OCI-LY7 (cell line): Measurements from ENCODE around the gene ARHGEF1.

Experiments
- EZH2phosphoT487 ChIP-seq: fragments of 200-600 bp; sonication (generic); IDR thresholded peaks from 2 replicates; pipeline ENCODE4 v1.6.1; 2018; ENCODE audit warnings: low read depth, borderline replicate concordance, mild to moderate bottlenecking, mixed run types, antibody characterized with exemption, low read length, moderate library complexity, mixed read lengths
- TF ChIP-seq, protein P1 (sequence below): fragments of 200-600 bp; sonication (generic); conservative IDR thresholded peaks from 2 replicates; pipeline ENCODE4 v1.5.1; 2014; ENCODE audit warnings: mild to moderate bottlenecking, antibody characterized with exemption, low read length, moderate library complexity, mixed read lengths

DNA sequence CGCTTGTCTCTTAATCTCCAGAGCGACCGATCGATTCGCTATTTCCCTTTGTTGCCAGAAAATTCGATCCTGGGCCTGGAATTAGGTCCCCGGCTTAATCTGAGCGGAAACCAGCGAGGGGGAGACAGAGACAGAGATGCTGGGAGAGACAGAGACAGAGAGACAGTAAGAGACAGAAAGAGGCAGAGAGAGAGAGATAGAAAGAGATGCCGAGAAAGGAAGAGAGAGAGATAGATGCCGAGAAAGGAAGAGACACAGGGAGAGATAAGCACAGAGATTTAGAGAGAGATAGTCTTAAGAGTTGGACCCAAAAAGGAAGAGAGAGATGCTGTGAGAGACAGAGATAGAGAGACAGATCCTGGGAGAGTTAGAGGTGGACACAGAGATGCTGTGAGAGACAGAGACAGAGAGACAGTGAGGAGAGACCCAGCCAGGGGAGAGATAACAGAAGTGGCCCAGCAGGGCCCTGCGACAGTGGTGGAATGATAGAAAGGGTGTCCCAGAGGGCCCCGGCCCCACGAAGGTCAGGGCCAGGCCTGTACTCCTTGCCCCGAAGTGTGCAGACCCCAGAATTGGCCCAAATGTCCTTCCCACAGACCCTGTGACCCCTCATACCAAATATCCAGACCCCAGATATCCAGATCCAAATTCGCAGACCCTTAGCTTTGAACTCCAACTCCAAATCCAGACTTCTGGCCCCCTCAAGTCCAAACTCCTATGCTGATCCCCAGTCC is 43.9 kb downstream of the ARHGEF1 start:
- TF ChIP-seq, protein P1, sequence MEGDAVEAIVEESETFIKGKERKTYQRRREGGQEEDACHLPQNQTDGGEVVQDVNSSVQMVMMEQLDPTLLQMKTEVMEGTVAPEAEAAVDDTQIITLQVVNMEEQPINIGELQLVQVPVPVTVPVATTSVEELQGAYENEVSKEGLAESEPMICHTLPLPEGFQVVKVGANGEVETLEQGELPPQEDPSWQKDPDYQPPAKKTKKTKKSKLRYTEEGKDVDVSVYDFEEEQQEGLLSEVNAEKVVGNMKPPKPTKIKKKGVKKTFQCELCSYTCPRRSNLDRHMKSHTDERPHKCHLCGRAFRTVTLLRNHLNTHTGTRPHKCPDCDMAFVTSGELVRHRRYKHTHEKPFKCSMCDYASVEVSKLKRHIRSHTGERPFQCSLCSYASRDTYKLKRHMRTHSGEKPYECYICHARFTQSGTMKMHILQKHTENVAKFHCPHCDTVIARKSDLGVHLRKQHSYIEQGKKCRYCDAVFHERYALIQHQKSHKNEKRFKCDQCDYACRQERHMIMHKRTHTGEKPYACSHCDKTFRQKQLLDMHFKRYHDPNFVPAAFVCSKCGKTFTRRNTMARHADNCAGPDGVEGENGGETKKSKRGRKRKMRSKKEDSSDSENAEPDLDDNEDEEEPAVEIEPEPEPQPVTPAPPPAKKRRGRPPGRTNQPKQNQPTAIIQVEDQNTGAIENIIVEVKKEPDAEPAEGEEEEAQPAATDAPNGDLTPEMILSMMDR: no peak
- TF ChIP-seq EZH2phosphoT487: no peak
